Dermis microvascular lymphatic vessel endothelial cell (primary cell): ENCODE measurements around the gene FRS2. TPM values are rescaled to one million over a fixed set of nuclear protein-coding genes. Genes with fewer than 3 reads are reported as not detected.
A peak's percentile ranks its signal among the peaks of the same experiment; 100 is the strongest.

Experiments used
- DNase-seq, 2 donors: peaks; one replicate each; pipeline versions ENCODE4 v3.0.0 to v3.0.0-alpha.2; 2010; ENCODE audit warnings: low read depth in 2 of 2
- total RNA-seq: library from RNA; depleted of rRNA; stranded (reverse); fragments of >200 nt; gene quantifications from 2 replicates; pipeline ENCODE4 v1.2.1, GENCODE V29; 2014

The FRS2 gene
- total RNA-seq, 1 donor from 2014 or later = 16.2 TPM

DNA sequence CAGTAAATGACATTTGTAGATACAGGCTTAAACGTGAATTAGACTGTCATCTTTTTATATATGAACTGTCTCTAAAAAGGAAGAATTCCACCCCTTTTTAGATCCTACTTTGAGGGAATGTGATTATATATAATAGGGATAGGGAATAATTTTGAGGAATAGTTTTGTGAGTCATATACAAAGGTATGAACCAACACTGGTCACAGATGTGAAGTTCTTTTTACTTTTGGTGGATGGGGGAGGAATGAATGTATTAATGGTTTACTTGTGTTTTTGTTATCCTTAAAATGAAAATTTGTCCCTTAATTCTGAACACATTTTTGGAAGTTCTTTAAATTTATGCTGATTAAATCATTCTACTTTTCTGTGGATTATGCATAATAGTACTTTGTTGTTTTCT is 30.4 kb downstream of the FRS2 start:
- DNase-seq = no peak

DNA sequence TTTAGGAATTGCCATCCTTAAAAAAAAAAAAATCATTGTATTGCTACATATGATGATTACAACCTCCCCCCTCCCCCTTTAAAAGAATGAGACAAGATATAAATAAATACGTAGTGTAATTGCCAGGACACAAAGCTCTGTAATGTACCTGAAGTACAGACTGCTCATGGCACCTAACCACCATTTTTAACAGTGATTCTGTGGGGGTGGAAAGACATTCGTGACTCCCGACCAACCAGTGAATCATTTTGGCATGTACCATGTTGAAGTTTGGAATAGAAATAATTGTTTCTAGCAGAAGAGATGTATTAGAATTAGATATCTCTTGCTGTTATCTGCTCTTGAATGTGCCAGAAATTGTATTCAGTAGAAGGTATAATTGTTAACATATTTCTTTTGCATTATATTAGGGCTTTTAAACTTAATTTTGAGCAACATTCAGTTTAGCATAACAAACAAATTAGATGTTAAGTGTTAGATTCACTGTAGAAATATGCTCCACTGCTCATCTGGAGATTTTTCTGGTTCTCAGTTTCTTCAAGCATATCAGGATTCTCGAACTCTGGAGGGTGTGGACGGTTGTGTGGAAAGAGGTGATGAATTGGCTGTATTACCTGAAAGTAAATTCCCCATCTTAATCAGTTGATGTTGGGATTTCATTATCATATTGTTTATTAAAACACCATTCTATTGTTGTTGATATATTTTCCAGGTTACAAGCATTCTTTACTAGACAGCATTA is 31.1 kb downstream of the FRS2 start:
- DNase-seq = no peak

GRCh38 chr12:69502345-69503081 is 32.3 kb downstream of the FRS2 start:
- no peak for DNase-seq

GRCh38 chr12:69508091-69508490 is 37.9 kb downstream of the FRS2 start:
- DNase-seq = no peak

DNA sequence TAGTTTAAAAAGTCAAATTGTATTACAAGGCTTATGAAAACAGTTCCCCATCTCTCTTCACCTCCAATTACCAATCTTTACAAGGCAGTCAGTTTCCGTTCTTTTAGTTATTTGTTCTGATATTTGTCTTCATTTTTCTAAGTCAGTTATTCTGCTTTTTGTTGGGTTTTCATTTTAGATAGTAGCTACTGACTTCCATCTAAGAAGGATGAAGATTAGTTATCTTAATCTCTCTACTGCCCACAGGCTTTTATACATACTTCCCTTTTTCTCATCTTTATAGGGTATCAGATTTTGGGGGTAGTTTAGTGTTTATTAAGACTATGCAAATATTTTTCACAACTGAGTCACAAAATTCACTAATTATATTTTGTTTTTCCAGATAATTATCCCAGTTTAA is 38.4 kb downstream of the FRS2 start:
- DNase-seq = no peak

- peak in 1 of 2 donors; percentile 24 for DNase-seq
Measured at GRCh38 chr12:69509308-69509736, 39.1 kb downstream of the FRS2 start.

DNA sequence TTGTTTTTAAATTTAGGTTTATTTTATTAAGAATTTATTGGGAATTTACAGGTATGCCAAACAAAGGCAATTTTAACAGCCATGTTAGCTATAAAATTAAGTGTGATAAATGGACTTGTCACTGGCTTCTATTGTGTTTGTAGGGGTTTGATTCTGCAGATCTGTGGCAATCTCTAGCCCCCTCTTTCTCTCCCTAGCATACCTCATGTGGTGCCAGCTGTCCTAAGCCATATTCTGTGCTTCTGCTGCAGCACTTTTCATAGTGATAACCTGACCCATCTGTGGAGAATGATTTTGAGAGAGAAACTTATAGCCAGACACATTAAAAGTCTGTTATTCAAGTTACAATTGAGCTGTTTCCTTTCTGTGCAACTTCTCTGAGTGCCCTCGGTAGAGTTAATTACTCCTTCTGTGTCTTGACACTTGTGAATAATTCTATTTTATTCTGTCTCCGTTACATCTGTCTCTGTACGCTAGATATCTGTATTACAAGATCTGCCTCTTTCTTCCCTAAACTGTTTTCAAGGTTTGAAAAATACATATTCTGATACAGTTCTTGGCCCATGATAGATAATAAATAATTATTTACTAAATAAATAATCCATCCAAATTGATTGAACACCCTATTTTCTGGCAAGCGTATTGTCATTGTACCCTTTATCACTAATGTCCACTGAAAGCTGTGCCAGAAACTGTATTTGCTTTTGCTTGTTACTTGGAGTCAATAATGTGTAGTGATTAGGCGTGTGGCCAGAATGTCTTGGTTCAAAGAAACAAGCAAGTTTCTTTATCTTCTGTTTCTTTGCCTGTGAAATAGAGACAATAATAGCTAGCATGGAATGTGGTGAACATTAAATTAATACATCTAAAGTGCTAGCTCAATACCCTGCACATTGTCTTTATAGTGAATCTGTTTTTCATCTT is 40.0 kb downstream of the FRS2 start:
- no peak for DNase-seq

- DNase-seq = no peak
Measured at GRCh38 chr12:69511016-69511415, 40.8 kb downstream of the FRS2 start.

DNA sequence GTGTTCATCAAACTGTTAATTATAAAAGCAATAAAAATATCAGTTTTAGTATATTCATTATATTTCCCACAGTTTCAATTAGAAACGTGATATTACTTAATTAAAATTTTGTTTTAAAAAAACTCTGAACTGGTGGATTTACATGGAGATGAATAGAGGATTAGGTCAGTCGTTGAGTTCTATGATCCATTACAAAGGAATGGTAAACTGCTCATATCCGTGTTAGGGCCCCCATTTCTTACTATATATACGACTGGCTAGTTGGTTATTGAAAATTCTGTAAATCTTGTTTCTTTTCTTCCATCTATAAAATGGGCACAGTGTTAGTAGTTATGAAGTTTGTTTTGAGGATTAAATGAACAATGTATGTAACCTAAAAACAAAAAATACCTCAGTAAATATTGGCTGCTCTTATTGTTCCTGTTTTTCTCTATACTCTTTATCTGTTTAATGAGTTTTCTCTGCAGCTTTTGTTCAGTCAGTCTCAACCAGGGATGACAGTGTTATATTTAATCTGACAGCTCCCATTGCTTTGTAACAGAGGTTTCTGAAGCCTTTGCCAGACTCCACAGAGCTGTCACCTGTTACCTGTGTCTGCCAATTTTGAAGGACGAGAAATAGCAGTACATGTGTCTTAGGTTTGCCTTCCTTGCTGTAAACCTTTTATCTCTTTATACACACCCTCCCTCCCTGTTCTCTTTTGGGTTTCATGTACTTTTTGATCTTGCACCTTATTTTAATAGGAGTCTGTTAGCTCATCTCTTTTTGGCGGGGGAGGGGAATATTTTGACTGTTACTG is 41.5 kb downstream of the FRS2 start:
- no peak for DNase-seq

GRCh38 chr12:69512820-69513219 is 42.6 kb downstream of the FRS2 start:
- DNase-seq = no peak

- DNase-seq = no peak
Measured at GRCh38 chr12:69513297-69513696, 43.1 kb downstream of the FRS2 start.

DNA sequence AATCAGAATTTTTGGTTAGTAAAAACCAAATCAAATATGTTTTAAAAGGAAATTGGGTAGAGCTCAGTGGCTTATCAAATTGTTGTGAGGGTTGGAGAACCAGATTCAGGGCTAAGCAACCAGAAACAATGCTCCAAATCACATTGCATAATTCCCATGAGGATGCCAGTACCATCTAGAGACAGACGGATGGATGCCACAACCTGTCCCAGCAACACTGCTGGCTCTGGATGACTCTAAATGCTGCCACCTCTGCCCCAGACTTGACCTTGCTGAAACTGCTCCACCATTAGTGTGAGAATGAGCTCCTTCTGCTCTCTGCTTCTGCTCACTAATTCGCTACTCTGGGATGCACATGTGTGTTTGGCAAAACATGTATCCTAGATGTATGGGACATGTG is 43.9 kb downstream of the FRS2 start:
- no peak for DNase-seq

GRCh38 chr12:69514845-69515244 is 44.7 kb downstream of the FRS2 start:
- DNase-seq = no peak

DNA sequence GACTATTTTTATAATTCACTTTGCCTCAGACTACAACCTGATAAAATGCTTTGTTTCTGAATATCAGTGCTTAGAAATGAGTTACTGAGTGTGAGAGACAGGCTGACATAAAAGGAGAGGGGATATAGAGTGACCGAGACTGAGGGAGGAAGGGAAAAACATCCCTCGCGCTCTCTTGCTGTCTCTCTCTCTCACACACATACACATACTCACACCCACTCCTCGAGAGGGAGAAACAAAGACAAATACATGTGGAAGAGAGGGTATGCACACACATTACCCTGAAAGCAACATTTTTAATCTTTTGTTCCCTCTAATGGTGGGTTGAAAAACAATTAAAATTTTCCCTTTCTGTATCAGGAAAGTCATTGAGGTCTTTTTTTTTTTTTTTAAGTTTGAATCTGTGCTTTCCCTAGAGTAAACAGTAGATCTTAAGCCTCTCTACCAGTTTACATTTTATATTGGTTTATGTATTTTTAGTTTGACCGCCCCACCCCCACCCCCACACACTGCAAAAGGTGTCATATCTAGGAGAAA is 45.3 kb downstream of the FRS2 start:
- peak in 1 of 2 donors; percentile 5 for DNase-seq

- DNase-seq = no peak
Measured at GRCh38 chr12:69516950-69517349, 46.8 kb downstream of the FRS2 start.

- DNase-seq = no peak
Measured at GRCh38 chr12:69517406-69517805, 47.2 kb downstream of the FRS2 start.

DNA sequence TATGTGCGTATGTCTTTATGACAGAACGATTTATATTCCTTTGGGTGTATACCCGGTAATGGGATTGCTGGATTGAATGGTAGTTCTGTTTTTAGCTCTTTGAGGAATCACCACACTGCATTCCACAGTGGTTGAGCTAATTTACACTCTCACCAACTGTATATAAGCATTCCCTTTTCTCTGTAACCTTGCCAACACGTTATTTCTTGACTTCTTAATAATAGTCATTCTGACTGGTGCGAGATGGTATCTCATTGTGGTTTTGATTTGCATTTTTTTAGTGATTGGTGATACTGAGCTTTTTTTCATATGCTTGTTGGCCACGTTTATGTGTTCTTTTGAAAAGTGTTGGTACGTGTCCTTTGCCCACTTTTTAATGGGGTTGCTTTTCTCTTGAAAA is 49.7 kb downstream of the FRS2 start:
- no peak for DNase-seq

DNA sequence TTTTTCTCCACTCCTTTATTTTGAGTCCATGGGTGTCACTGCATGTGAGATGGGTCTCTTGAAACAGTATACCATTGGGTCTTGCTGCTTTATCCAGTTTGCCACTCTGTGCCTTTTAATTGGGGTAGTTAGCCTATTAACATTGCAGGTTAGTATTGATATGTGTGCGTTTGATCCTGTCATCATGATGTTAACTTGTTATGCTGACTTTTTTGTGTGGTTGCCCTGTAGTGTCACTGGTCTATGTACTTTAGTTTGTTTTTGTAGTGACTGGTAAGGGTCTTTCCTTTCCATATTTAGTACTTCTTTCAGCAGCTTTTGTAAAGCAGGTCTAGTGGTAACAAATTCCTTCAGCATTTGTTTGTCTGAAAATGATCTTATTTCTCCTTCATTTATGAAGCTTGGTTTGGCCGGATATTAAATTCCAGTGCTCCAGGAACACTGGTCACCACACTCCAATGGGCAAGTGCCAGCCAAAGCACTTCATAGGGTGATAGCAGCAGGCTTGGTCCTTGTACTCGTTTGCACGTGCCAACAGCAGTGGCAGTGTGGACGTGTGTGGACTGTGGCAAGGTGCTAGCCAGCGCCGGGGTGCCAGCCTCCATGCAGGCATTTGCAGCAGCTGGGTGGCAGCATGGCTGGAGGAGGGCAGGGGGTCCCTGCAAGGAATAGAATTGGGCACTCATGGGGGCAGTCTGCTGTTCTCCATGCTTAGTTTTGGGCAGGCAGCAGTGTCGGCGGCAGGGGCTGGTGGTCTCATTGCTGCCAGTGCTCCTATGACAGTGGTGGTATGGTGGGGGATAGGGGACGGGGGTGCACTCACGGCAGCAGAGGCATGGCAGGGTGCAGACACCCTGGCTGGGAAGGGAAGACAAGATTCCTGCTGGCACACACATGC is 53.5 kb downstream of the FRS2 start:
- no peak for DNase-seq

GRCh38 chr12:69524331-69524630 is 54.1 kb downstream of the FRS2 start:
- no peak for DNase-seq
